Right kidney (tissue), 1 donor: ENCODE results near the gene SCARF2.
"Not testable (repeated sequence)": the region's sequence is repeated elsewhere in the genome, so short reads cannot be mapped to it uniquely, and the experiment has no call there.

Experiments used
- DNase-seq: peaks from one replicate; pipeline ENCODE4 v3.0.0-alpha.2; 2016

SCARF2 gene

GRCh38 chr22:20429254-20430100 lies 8.1 kb downstream of the SCARF2 start:
- DNase-seq, result peak; percentile 55

- no peak for DNase-seq
Observed at GRCh38 chr22:20428496-20429253, 8.9 kb downstream of the SCARF2 start.

GRCh38 chr22:20427945-20428417 lies 9.6 kb downstream of the SCARF2 start:
- no peak for DNase-seq

GRCh38 chr22:20427104-20427944 lies 10.3 kb downstream of the SCARF2 start:
- DNase-seq, result no peak

- no peak for DNase-seq
Observed at GRCh38 chr22:20426259-20426615, 11.4 kb downstream of the SCARF2 start.

- DNase-seq, result peak; percentile 48
Observed at GRCh38 chr22:20425566-20426258, 11.9 kb downstream of the SCARF2 start.

- peak; percentile 52 for DNase-seq
Observed at GRCh38 chr22:20424932-20425565, 12.6 kb downstream of the SCARF2 start.

- DNase-seq, result peak; percentile 35
Observed at GRCh38 chr22:20424568-20424931, 13.1 kb downstream of the SCARF2 start.

GRCh38 chr22:20423906-20424551 lies 13.6 kb downstream of the SCARF2 start:
- peak; percentile 48 for DNase-seq

GRCh38 chr22:20423008-20423905 lies 14.4 kb downstream of the SCARF2 start:
- DNase-seq, result no peak

- no peak for DNase-seq
Observed at GRCh38 chr22:20422271-20423007, 15.2 kb downstream of the SCARF2 start.

- no peak for DNase-seq
Observed at GRCh38 chr22:20421507-20421874, 16.1 kb downstream of the SCARF2 start.

GRCh38 chr22:20420157-20420842 lies 17.3 kb downstream of the SCARF2 start:
- no peak for DNase-seq

GRCh38 chr22:20419664-20419951 lies 18.0 kb downstream of the SCARF2 start:
- no peak for DNase-seq

- DNase-seq, result peak; percentile 82
Observed at GRCh38 chr22:20418211-20418788, 19.3 kb downstream of the SCARF2 start.

- not testable (repeated sequence) for DNase-seq
Observed at GRCh38 chr22:20415699-20416098, 21.9 kb downstream of the SCARF2 start.

- not testable (repeated sequence) for DNase-seq
Observed at GRCh38 chr22:20415241-20415640, 22.4 kb downstream of the SCARF2 start.

- DNase-seq, result no peak
Observed at GRCh38 chr22:20414450-20414849, 23.2 kb downstream of the SCARF2 start.
